ENCODE measurements around the gene TMEM62. TPM values are rescaled to one million over a fixed set of nuclear protein-coding genes. Genes with fewer than 3 reads are reported as not detected.
A peak's percentile ranks its signal among the peaks of the same experiment; 100 is the strongest.

The TMEM62 gene
- total RNA-seq, 4 donors from 2014 or later, result 43.3 to 87.5 (median 57.0) TPM

- Histone ChIP-seq H3K27me3 (no peaks in the 10 kb centered on the region), H3K36me3 (no peaks in the 10 kb centered on the region), H3K9me3 (no peaks in the 10 kb centered on the region), H3K4me3 (no peak overlapping the region), H3K4me1 (no peaks in the 10 kb centered on the region), H3K27ac (no peak overlapping the region)
- no peak for TF ChIP-seq CTCF (IDR thresholded peaks at IDR 0.05)
- no peak for TF ChIP-seq POLR2A (IDR thresholded peaks at IDR 0.05)
- peak in 1 of 3 donors; percentile 40 for DNase-seq
These were observed 75.9 kb downstream of the TMEM62 start for GRCh38 chr15:43209059-43209824.

- no peaks in the 10 kb centered on the region for H3K4me1 ChIP-seq
- TF ChIP-seq CTCF (IDR thresholded peaks at IDR 0.05) (no peak), POLR2A (IDR thresholded peaks at IDR 0.05) (no peak)
- peak in 1 of 3 donors; percentile 30 for DNase-seq
- H3K4me3 ChIP-seq, result no peak overlapping the region
- H3K27ac ChIP-seq, result no peak overlapping the region
- H3K9me3 ChIP-seq, result no peaks in the 10 kb centered on the region
- no peaks in the 10 kb centered on the region for H3K36me3 ChIP-seq
- no peaks in the 10 kb centered on the region for H3K27me3 ChIP-seq
These were observed 76.9 kb downstream of the TMEM62 start for GRCh38 chr15:43210172-43210745.

- H3K27ac ChIP-seq, result no peak overlapping the region
- H3K9me3 ChIP-seq, result no peaks in the 10 kb centered on the region
- TF ChIP-seq POLR2A (IDR thresholded peaks at IDR 0.05) (no peak), CTCF (IDR thresholded peaks at IDR 0.05) (no peak)
- no peaks in the 10 kb centered on the region for H3K36me3 ChIP-seq
- no peaks in the 10 kb centered on the region for H3K27me3 ChIP-seq
- DNase-seq, result no peak
- no peak overlapping the region for H3K4me3 ChIP-seq
- H3K4me1 ChIP-seq, result no peaks in the 10 kb centered on the region
These were observed 77.4 kb downstream of the TMEM62 start for GRCh38 chr15:43210807-43211206.

GRCh38 chr15:43211224-43211735 lies 77.9 kb downstream of the TMEM62 start:
- peak in 1 of 3 donors; percentile 13 for DNase-seq
- Histone ChIP-seq H3K4me3 (no peak overlapping the region), H3K27ac (no peak overlapping the region), H3K36me3 (no peaks in the 10 kb centered on the region), H3K9me3 (no peaks in the 10 kb centered on the region), H3K4me1 (no peaks in the 10 kb centered on the region), H3K27me3 (no peaks in the 10 kb centered on the region)
- TF ChIP-seq POLR2A (IDR thresholded peaks at IDR 0.05) (no peak), CTCF (IDR thresholded peaks at IDR 0.05) (no peak)

GRCh38 chr15:43212299-43212698 lies 78.9 kb downstream of the TMEM62 start:
- H3K27ac ChIP-seq, result no peak overlapping the region
- H3K27me3 ChIP-seq, result no peaks in the 10 kb centered on the region
- DNase-seq, result peak in 1 of 3 donors; percentile 19
- TF ChIP-seq CTCF (IDR thresholded peaks at IDR 0.05), result no peak
- TF ChIP-seq POLR2A (IDR thresholded peaks at IDR 0.05), result no peak
- no peaks in the 10 kb centered on the region for H3K36me3 ChIP-seq
- H3K4me1 ChIP-seq, result no peaks in the 10 kb centered on the region
- H3K9me3 ChIP-seq, result no peaks in the 10 kb centered on the region
- H3K4me3 ChIP-seq, result no peak overlapping the region
